MM.1S (cell line): ENCODE measurements around the gene BRF1.

ENCODE experiments used
- DNase-seq: peaks from one replicate; pipeline ENCODE4 v3.0.0-alpha.2; 2015
- H2AFZ ChIP-seq: fragments of 300-600 bp; sonication (generic); 2 replicates; pipeline ENCODE4 v1.6.0; 2016; ENCODE audit warnings: antibody characterized with exemption, low read length
- H3F3A ChIP-seq: fragments of 300-600 bp; sonication (generic); 2 replicates; pipeline ENCODE4 v1.6.1; 2016; ENCODE audit warnings: mild to moderate bottlenecking, antibody characterized with exemption, low read length, moderate library complexity, mixed read lengths; ENCODE audit not compliant: insufficient read depth
- H3K27ac ChIP-seq: fragments of 300-600 bp; sonication (generic); 2 replicates; pipeline ENCODE4 v1.5.1; 2016; ENCODE audit warnings: mild to moderate bottlenecking, low read length
- H3K27me3 ChIP-seq: fragments of 300-600 bp; sonication (generic); replicated peaks from 2 replicates; pipeline ENCODE4 v1.6.0; 2016; ENCODE audit warnings: low read length; ENCODE audit not compliant: insufficient read depth
- H3K36me3 ChIP-seq: fragments of 300-600 bp; sonication (generic); replicated peaks from 2 replicates; pipeline ENCODE4 v1.6.1; 2016; ENCODE audit warnings: mild to moderate bottlenecking, low read length, mixed read lengths; ENCODE audit not compliant: insufficient read depth
- H3K4me1 ChIP-seq: fragments of 300-600 bp; sonication (generic); 2 replicates; pipeline ENCODE4 v1.6.1; 2016; ENCODE audit warnings: low read length, mixed read lengths
- H3K4me2 ChIP-seq: fragments of 300-600 bp; sonication (generic); 2 replicates; pipeline ENCODE4 v1.6.0; 2016; ENCODE audit warnings: low read depth, low read length
- H3K4me3 ChIP-seq: fragments of 300-600 bp; sonication (generic); 2 replicates; pipeline ENCODE4 v1.5.1; 2016; ENCODE audit warnings: low read length, mixed read lengths
- H3K79me2 ChIP-seq: fragments of 300-600 bp; sonication (generic); 2 replicates; pipeline ENCODE4 v1.6.1; 2016; ENCODE audit warnings: mixed run types, low read length, mixed read lengths
- H3K9ac ChIP-seq: fragments of 300-600 bp; sonication (generic); 2 replicates; pipeline ENCODE4 v1.6.1; 2016; ENCODE audit warnings: low read length, mixed read lengths
- H3K9me2 ChIP-seq: fragments of 300-600 bp; sonication (generic); replicated peaks from 2 replicates; pipeline ENCODE4 v1.6.1; 2016; ENCODE audit warnings: mild to moderate bottlenecking, low read length, mixed read lengths; ENCODE audit not compliant: insufficient read depth
- H3K9me3 ChIP-seq: fragments of 300-600 bp; sonication (generic); replicated peaks from 2 replicates; pipeline ENCODE4 v1.6.1; 2016; ENCODE audit warnings: mild to moderate bottlenecking, low read length, mixed read lengths; ENCODE audit not compliant: insufficient read depth
- H4K20me1 ChIP-seq: fragments of 300-600 bp; sonication (generic); 2 replicates; pipeline ENCODE4 v1.6.1; 2016; ENCODE audit warnings: mild to moderate bottlenecking, low read length, moderate library complexity, mixed read lengths; ENCODE audit not compliant: insufficient read depth
- CTCF ChIP-seq: fragments of 300-600 bp; sonication (generic); IDR thresholded peaks from 2 replicates; pipeline ENCODE4 v1.5.1; 2016; ENCODE audit warnings: antibody characterized with exemption, low read length, mixed read lengths
- EZH2 ChIP-seq: fragments of 300-600 bp; sonication (generic); optimal IDR thresholded peaks from 2 replicates; pipeline ENCODE3; 2017; ENCODE audit warnings: low read depth, mild to moderate bottlenecking, antibody characterized with exemption, low read length, mixed read lengths
- EZH2phosphoT487 ChIP-seq: fragments of 300-600 bp; sonication (generic); IDR thresholded peaks from 2 replicates; pipeline ENCODE4 v1.6.1; 2018; ENCODE audit warnings: antibody characterized with exemption, low read length

Gene BRF1

GRCh38 chr14:105219043-105219612 lies 81.7 kb downstream of the BRF1 start:
- Histone ChIP-seq H3K9me2 (no peaks in the 10 kb centered on the region), H2AFZ (no peak overlapping the region), H3K27ac (no peak overlapping the region), H3K4me3 (no peak overlapping the region), H3K4me1 (no peaks in the 10 kb centered on the region), H4K20me1 (no peaks in the 10 kb centered on the region), H3K4me2 (no peak overlapping the region), H3K9me3 (no peaks in the 10 kb centered on the region), H3K36me3 (no peaks in the 10 kb centered on the region), H3F3A (no peaks in the 10 kb centered on the region), H3K9ac (no peak overlapping the region), H3K27me3 (no peaks in the 10 kb centered on the region), H3K79me2 (no peaks in the 10 kb centered on the region)
- TF ChIP-seq EZH2phosphoT487 (no peak), EZH2 (no peak), CTCF (no peak)
- DNase-seq: no peak

GRCh38 chr14:105218611-105219010 lies 82.2 kb downstream of the BRF1 start:
- Histone ChIP-seq H3K27ac (no peak overlapping the region), H3K9me3 (no peaks in the 10 kb centered on the region), H3K4me3 (no peak overlapping the region), H3K27me3 (no peaks in the 10 kb centered on the region), H3K79me2 (no peaks in the 10 kb centered on the region), H2AFZ (no peak overlapping the region), H3K4me2 (no peak overlapping the region), H3K9me2 (no peaks in the 10 kb centered on the region), H4K20me1 (no peaks in the 10 kb centered on the region), H3K9ac (no peak overlapping the region), H3K4me1 (no peaks in the 10 kb centered on the region), H3F3A (no peaks in the 10 kb centered on the region), H3K36me3 (no peaks in the 10 kb centered on the region)
- TF ChIP-seq EZH2: no peak
- no peak for TF ChIP-seq CTCF
- no peak for TF ChIP-seq EZH2phosphoT487
- DNase-seq: no peak

- Histone ChIP-seq H3K9me3 (no peaks in the 10 kb centered on the region), H4K20me1 (no peaks in the 10 kb centered on the region), H3K4me2 (no peak overlapping the region), H3F3A (no peaks in the 10 kb centered on the region), H3K36me3 (no peaks in the 10 kb centered on the region), H3K27ac (no peak overlapping the region), H3K9ac (no peak overlapping the region), H3K27me3 (no peaks in the 10 kb centered on the region), H3K9me2 (no peaks in the 10 kb centered on the region), H2AFZ (no peak overlapping the region), H3K4me3 (no peak overlapping the region), H3K79me2 (no peaks in the 10 kb centered on the region), H3K4me1 (no peaks in the 10 kb centered on the region)
- TF ChIP-seq EZH2 (no peak), CTCF (no peak)
- DNase-seq: no peak
Measured at GRCh38 chr14:105217774-105218173, 83.0 kb downstream of the BRF1 start.
